HepG2 (cell line): ENCODE measurements around the gene GDF11. TPM values are rescaled to one million over a fixed set of nuclear protein-coding genes. Genes with fewer than 3 reads are reported as not detected.

ENCODE experiments used
- ATAD3A ChIP-seq: sonication (generic); formaldehyde crosslinking; IDR thresholded peaks from 2 replicates; pipeline ENCODE4 v1.4.0; 2020; ENCODE audit warnings: missing genetic modification reagents
- CHD4 ChIP-seq: fragments of 200-600 bp; sonication (generic); IDR thresholded peaks from 2 replicates; pipeline ENCODE4 v1.7.0; 2017; ENCODE audit warnings: mild to moderate bottlenecking, low read length, borderline replicate concordance
- GABPB1 ChIP-seq: IDR thresholded peaks from 2 replicates; pipeline ENCODE4 v1.6.1; 2016; ENCODE audit warnings: mild to moderate bottlenecking, missing genetic modification reagents, moderate library complexity, missing compliant biosample characterization
- KDM2A ChIP-seq: sonication (generic); formaldehyde crosslinking; IDR thresholded peaks from 2 replicates; pipeline ENCODE4 v1.4.0; 2020; ENCODE audit warnings: low read depth, missing genetic modification reagents, borderline replicate concordance
- MED1 ChIP-seq: sonication (generic); formaldehyde crosslinking; IDR thresholded peaks from 2 replicates; pipeline ENCODE4 v1.4.0; 2020; ENCODE audit warnings: missing genetic modification reagents
- MTA1 ChIP-seq: sonication (generic); formaldehyde crosslinking; IDR thresholded peaks from 2 replicates; pipeline ENCODE4 v1.4.0; 2020; ENCODE audit warnings: missing genetic modification reagents, mild to moderate bottlenecking, borderline replicate concordance
- MTF1 ChIP-seq: sonication (generic); formaldehyde crosslinking; IDR thresholded peaks from 2 replicates; pipeline ENCODE4 v1.5.0; 2020; ENCODE audit warnings: missing genetic modification reagents
- MTF2 ChIP-seq: sonication (generic); formaldehyde crosslinking; IDR thresholded peaks from 2 replicates; pipeline ENCODE4 v1.5.0; 2020; ENCODE audit warnings: missing genetic modification reagents, borderline replicate concordance
- MYNN ChIP-seq: sonication (generic); formaldehyde crosslinking; IDR thresholded peaks from 2 replicates; pipeline ENCODE4 v1.4.0; 2020; ENCODE audit warnings: mild to moderate bottlenecking, low read depth, missing genetic modification reagents
- NFIC ChIP-seq: IDR thresholded peaks from 2 replicates; pipeline ENCODE4 v1.6.1; 2012; ENCODE audit warnings: mild to moderate bottlenecking, low read length, inconsistent platforms
- RAD21 ChIP-seq: fragments of 450-650 bp; formaldehyde crosslinking; IDR thresholded peaks from 2 replicates; pipeline ENCODE4 v1.5.0; 2020; ENCODE audit warnings: mild to moderate bottlenecking
- RFXAP ChIP-seq: sonication (generic); formaldehyde crosslinking; IDR thresholded peaks from 2 replicates; pipeline ENCODE4 v1.4.0; 2020; ENCODE audit warnings: missing genetic modification reagents, borderline replicate concordance
- TEAD3 ChIP-seq: optimal IDR thresholded peaks from 2 replicates; pipeline ENCODE3; 2016; ENCODE audit warnings: borderline replicate concordance
- ZBTB14 ChIP-seq: sonication (generic); formaldehyde crosslinking; IDR thresholded peaks from 2 replicates; pipeline ENCODE4 v1.4.0; 2020; ENCODE audit warnings: missing genetic modification reagents
- ZNF232 ChIP-seq: sonication (generic); formaldehyde crosslinking; IDR thresholded peaks from 2 replicates; pipeline ENCODE4 v1.4.0; 2020; ENCODE audit warnings: missing genetic modification reagents, borderline replicate concordance
- ZNF34 ChIP-seq: sonication (generic); formaldehyde crosslinking; IDR thresholded peaks from 2 replicates; pipeline ENCODE4 v1.4.0; 2020; ENCODE audit warnings: mild to moderate bottlenecking, missing genetic modification reagents, borderline replicate concordance
- ZNF546 ChIP-seq: sonication (generic); formaldehyde crosslinking; conservative IDR thresholded peaks from 2 replicates; pipeline ENCODE4 v1.8.1; 2023; ENCODE audit warnings: mild to moderate bottlenecking, missing genetic modification reagents
- ZNF614 ChIP-seq: IDR thresholded peaks from 2 replicates; pipeline ENCODE4 v1.6.1; 2018; ENCODE audit warnings: missing biosample characterization, missing genetic modification reagents, inconsistent platforms, borderline replicate concordance
- ZNF792 ChIP-seq: IDR thresholded peaks from 2 replicates; pipeline ENCODE4 v1.6.1; 2016
- ZSCAN20 ChIP-seq: sonication (generic); formaldehyde crosslinking; IDR thresholded peaks from 2 replicates; pipeline ENCODE4 v1.4.0; 2020; ENCODE audit warnings: missing genetic modification reagents, mild to moderate bottlenecking, borderline replicate concordance
- ZZZ3 ChIP-seq: sonication (generic); formaldehyde crosslinking; IDR thresholded peaks from 2 replicates; pipeline ENCODE4 v1.4.0; 2020; ENCODE audit warnings: missing genetic modification reagents, mild to moderate bottlenecking, borderline replicate concordance
- polyA plus RNA-seq, 8 experiments: library from polyadenylated mRNA; depleted of rRNA in 3 of 8; stranded (reverse) in 7 of 8; unstranded in 1 of 8; fragments of >200 nt; fragmentation: Illumina TruSeq in 4 of 8; extraction: Trizol in 4 of 8; gene quantifications; 2 replicates each; pipeline versions ENCODE4 v1.2.1 to v1.2.3, GENCODE V29; 2011 to 2016; ENCODE audit warnings: low read depth in 4 of 8, missing spikeins in 1 of 8, mixed read lengths in 1 of 8; ENCODE audit not compliant: insufficient read depth in 1 of 8
- total RNA-seq, 5 experiments: library from RNA; depleted of rRNA; stranded (reverse); fragments of >200 nt; fragmentation: Illumina TruSeq; extraction: Trizol; gene quantifications; 2 replicates each; pipeline ENCODE4 v1.2.3, GENCODE V29; 2016; ENCODE audit warnings: low read depth in 1 of 5
- TF ChIP-seq, protein P1 (sequence below): sonication (generic); formaldehyde crosslinking; IDR thresholded peaks from 2 replicates; pipeline ENCODE4 v1.4.0; 2020; ENCODE audit warnings: missing genetic modification reagents
- TF ChIP-seq, protein P2 (sequence below): sonication (generic); formaldehyde crosslinking; IDR thresholded peaks from 2 replicates; pipeline ENCODE4 v1.5.0; 2020; ENCODE audit warnings: mild to moderate bottlenecking, missing genetic modification reagents, moderate library complexity
- TF ChIP-seq, protein P3 (sequence below): sonication (generic); formaldehyde crosslinking; IDR thresholded peaks from 2 replicates; pipeline ENCODE4 v1.8.0; 2022; ENCODE audit warnings: mild to moderate bottlenecking, missing genetic modification reagents; ENCODE audit not compliant: insufficient replicate concordance

Gene GDF11
- total and polyA plus RNA-seq, 2 of the 13 experiments (the other 11 are each of a cell fraction or from before 2014, with no cell fraction given) = 0.63 to 1.5 TPM

DNA sequence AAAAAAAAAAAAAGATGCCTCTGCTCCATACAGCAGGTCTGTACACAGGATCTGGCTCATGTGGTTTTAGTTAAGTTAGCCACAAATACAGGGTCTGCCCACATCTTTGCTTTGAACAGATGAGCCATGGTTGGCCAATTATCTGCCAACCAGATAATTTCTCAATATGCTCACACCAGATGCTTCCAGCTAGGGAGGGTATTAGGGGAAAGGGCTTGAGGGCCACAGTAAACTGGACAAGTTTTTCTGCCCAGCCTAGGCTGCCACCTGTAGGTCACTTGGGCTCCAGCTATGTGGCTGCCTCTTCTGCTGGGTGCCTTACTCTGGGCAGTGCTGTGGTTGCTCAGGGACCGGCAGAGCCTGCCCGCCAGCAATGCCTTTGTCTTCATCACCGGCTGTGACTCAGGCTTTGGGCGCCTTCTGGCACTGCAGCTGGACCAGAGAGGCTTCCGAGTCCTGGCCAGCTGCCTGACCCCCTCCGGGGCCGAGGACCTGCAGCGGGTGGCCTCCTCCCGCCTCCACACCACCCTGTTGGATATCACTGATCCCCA lies 22.0 kb upstream of the GDF11 start (continued):
- TF ChIP-seq ZNF614 (CRISPR knock-in tag) (peak; percentile 58; the same call in 1 of the 2 replicates), ZNF34 (CRISPR knock-in tag) (no peak), MTA1 (CRISPR knock-in tag) (peak; percentile 48; the same call in 1 of the 2 replicates), KDM2A (CRISPR knock-in tag) (peak; percentile 34; the same call in 1 of the 2 replicates), ZNF792 (CRISPR knock-in tag) (0 out of 2 replicates have a peak, but pooled peaks have one; percentile 26), ZBTB14 (CRISPR knock-in tag) (no peak), NFIC (no peak), RFXAP (CRISPR knock-in tag) (no peak), TEAD3 (CRISPR knock-in tag) (peak; percentile 69), GABPB1 (CRISPR knock-in tag) (peak; percentile 18; the same call in 1 of the 2 replicates), ZZZ3 (CRISPR knock-in tag) (no peak), ZSCAN20 (CRISPR knock-in tag) (no peak), RAD21 (CRISPR knock-in tag) (peak; percentile 81), MTF2 (no peak), CHD4 (no peak), MED1 (CRISPR knock-in tag) (0 out of 2 replicates have a peak, but pooled peaks have one; percentile 11), MYNN (no peak), MTF1 (CRISPR knock-in tag) (no peak), ZNF232 (0 out of 2 replicates have a peak, but pooled peaks have one; percentile 20), ZNF546 (CRISPR knock-in tag) (no peak), ATAD3A (CRISPR knock-in tag) (no peak)
- TF ChIP-seq, protein P1, sequence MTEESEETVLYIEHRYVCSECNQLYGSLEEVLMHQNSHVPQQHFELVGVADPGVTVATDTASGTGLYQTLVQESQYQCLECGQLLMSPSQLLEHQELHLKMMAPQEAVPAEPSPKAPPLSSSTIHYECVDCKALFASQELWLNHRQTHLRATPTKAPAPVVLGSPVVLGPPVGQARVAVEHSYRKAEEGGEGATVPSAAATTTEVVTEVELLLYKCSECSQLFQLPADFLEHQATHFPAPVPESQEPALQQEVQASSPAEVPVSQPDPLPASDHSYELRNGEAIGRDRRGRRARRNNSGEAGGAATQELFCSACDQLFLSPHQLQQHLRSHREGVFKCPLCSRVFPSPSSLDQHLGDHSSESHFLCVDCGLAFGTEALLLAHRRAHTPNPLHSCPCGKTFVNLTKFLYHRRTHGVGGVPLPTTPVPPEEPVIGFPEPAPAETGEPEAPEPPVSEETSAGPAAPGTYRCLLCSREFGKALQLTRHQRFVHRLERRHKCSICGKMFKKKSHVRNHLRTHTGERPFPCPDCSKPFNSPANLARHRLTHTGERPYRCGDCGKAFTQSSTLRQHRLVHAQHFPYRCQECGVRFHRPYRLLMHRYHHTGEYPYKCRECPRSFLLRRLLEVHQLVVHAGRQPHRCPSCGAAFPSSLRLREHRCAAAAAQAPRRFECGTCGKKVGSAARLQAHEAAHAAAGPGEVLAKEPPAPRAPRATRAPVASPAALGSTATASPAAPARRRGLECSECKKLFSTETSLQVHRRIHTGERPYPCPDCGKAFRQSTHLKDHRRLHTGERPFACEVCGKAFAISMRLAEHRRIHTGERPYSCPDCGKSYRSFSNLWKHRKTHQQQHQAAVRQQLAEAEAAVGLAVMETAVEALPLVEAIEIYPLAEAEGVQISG (CRISPR knock-in tag) = 0 out of 2 replicates have a peak, but pooled peaks have one; percentile 24
- TF ChIP-seq, protein P2, sequence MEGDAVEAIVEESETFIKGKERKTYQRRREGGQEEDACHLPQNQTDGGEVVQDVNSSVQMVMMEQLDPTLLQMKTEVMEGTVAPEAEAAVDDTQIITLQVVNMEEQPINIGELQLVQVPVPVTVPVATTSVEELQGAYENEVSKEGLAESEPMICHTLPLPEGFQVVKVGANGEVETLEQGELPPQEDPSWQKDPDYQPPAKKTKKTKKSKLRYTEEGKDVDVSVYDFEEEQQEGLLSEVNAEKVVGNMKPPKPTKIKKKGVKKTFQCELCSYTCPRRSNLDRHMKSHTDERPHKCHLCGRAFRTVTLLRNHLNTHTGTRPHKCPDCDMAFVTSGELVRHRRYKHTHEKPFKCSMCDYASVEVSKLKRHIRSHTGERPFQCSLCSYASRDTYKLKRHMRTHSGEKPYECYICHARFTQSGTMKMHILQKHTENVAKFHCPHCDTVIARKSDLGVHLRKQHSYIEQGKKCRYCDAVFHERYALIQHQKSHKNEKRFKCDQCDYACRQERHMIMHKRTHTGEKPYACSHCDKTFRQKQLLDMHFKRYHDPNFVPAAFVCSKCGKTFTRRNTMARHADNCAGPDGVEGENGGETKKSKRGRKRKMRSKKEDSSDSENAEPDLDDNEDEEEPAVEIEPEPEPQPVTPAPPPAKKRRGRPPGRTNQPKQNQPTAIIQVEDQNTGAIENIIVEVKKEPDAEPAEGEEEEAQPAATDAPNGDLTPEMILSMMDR (CRISPR knock-in tag) = peak; percentile 84
- TF ChIP-seq, protein P3, sequence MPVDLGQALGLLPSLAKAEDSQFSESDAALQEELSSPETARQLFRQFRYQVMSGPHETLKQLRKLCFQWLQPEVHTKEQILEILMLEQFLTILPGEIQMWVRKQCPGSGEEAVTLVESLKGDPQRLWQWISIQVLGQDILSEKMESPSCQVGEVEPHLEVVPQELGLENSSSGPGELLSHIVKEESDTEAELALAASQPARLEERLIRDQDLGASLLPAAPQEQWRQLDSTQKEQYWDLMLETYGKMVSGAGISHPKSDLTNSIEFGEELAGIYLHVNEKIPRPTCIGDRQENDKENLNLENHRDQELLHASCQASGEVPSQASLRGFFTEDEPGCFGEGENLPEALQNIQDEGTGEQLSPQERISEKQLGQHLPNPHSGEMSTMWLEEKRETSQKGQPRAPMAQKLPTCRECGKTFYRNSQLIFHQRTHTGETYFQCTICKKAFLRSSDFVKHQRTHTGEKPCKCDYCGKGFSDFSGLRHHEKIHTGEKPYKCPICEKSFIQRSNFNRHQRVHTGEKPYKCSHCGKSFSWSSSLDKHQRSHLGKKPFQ (CRISPR knock-in tag) = no peak
